HUES6 (cell line): ENCODE measurements around the gene KMT2B.
A peak's percentile ranks its signal among the peaks of the same experiment; 100 is the strongest.

ENCODE experiments used
- H3K27ac ChIP-seq: 2 replicates; pipeline ENCODE4 v1.7.0; 2013; ENCODE audit warnings: low read depth, mild to moderate bottlenecking, low read length, inconsistent platforms
- H3K27me3 ChIP-seq: 2 replicates; pipeline ENCODE4 v1.6.1; 2013; ENCODE audit warnings: low read length; ENCODE audit not compliant: control insufficient read depth, insufficient read depth
- H3K36me3 ChIP-seq: 2 replicates; pipeline ENCODE4 v1.6.1; 2013; ENCODE audit warnings: low read length; ENCODE audit not compliant: control insufficient read depth, insufficient read depth
- H3K4me1 ChIP-seq: 2 replicates; pipeline ENCODE4 v1.6.1; 2013; ENCODE audit warnings: low read length; ENCODE audit not compliant: control insufficient read depth, insufficient read depth
- H3K4me3 ChIP-seq: 2 replicates; pipeline ENCODE4 v1.5.1; 2013; ENCODE audit warnings: low read depth, low read length
- H3K9ac ChIP-seq: one replicate; pipeline ENCODE4 v1.6.1; 2013; ENCODE audit warnings: mild to moderate bottlenecking, low read length
- H3K9me3 ChIP-seq: 2 replicates; pipeline ENCODE4 v1.6.1; 2013; ENCODE audit warnings: low read depth, low read length; ENCODE audit not compliant: control insufficient read depth, insufficient read depth

The KMT2B gene

GRCh38 chr19:35738021-35738886, 20.5 kb downstream of the KMT2B start:
- no peaks in the 10 kb centered on the region for H3K4me1 ChIP-seq
- H3K4me3 ChIP-seq = no peak overlapping the region
- peaks cover 53% of the 10 kb centered on the region for H3K36me3 ChIP-seq
- H3K9me3 ChIP-seq = no peaks in the 10 kb centered on the region
- H3K27ac ChIP-seq = no peak overlapping the region
- H3K9ac ChIP-seq = no peak overlapping the region
- H3K27me3 ChIP-seq = no peaks in the 10 kb centered on the region

GRCh38 chr19:35738887-35739229, 21.1 kb downstream of the KMT2B start:
- Histone ChIP-seq H3K9ac (no peak overlapping the region), H3K4me1 (no peaks in the 10 kb centered on the region), H3K27me3 (no peaks in the 10 kb centered on the region), H3K4me3 (no peak overlapping the region), H3K36me3 (peaks cover 47% of the 10 kb centered on the region), H3K27ac (no peak overlapping the region), H3K9me3 (no peaks in the 10 kb centered on the region)

- Histone ChIP-seq H3K4me3 (peak overlapping the region; percentile 81), H3K9me3 (no peaks in the 10 kb centered on the region), H3K27ac (no peak overlapping the region), H3K36me3 (peaks cover 41% of the 10 kb centered on the region), H3K27me3 (no peaks in the 10 kb centered on the region), H3K4me1 (peaks cover 5% of the 10 kb centered on the region), H3K9ac (peak overlapping the region; percentile 57)
Observed at GRCh38 chr19:35739275-35740107, 21.7 kb downstream of the KMT2B start.

- Histone ChIP-seq H3K4me3 (peak overlapping the region; percentile 81), H3K36me3 (peaks cover 35% of the 10 kb centered on the region), H3K27me3 (no peaks in the 10 kb centered on the region), H3K9me3 (no peaks in the 10 kb centered on the region), H3K4me1 (peaks cover 6% of the 10 kb centered on the region), H3K9ac (peak overlapping the region; percentile 57), H3K27ac (no peak overlapping the region)
Observed at GRCh38 chr19:35740108-35740422, 22.3 kb downstream of the KMT2B start.

GRCh38 chr19:35740423-35741202, 22.8 kb downstream of the KMT2B start:
- Histone ChIP-seq H3K4me1 (peaks cover 6% of the 10 kb centered on the region), H3K27me3 (no peaks in the 10 kb centered on the region), H3K9ac (peak overlapping the region; percentile 61), H3K9me3 (no peaks in the 10 kb centered on the region), H3K4me3 (peak overlapping the region; percentile 81), H3K27ac (no peak overlapping the region; the same call in 1 of the 2 replicates), H3K36me3 (peaks cover 29% of the 10 kb centered on the region)

- Histone ChIP-seq H3K4me3 (peak overlapping the region; percentile 81), H3K27ac (no peak overlapping the region; the same call in 1 of the 2 replicates), H3K36me3 (peaks cover 27% of the 10 kb centered on the region), H3K27me3 (no peaks in the 10 kb centered on the region), H3K4me1 (peaks cover 7% of the 10 kb centered on the region), H3K9me3 (no peaks in the 10 kb centered on the region), H3K9ac (peak overlapping the region; percentile 61)
Observed at GRCh38 chr19:35741203-35741515, 23.4 kb downstream of the KMT2B start.

GRCh38 chr19:35742121-35742724, 24.4 kb downstream of the KMT2B start, which contains the start of gene IGFLR1:
IGFLR1 (minus strand) TSS chr19:35742452; CDS start chr19:35741180, 1,272 bp downstream.
- Histone ChIP-seq H3K27ac (no peak within 1 kb of the TSS), H3K4me1 (peaks cover 11% of the 10 kb centered on the region), H3K36me3 (peaks cover 18% of the 10 kb centered on the region), H3K4me3 (peak within 1 kb of the TSS; percentile 81), H3K27me3 (no peaks in the 10 kb centered on the region), H3K9me3 (no peaks in the 10 kb centered on the region), H3K9ac (no peak within 1 kb of the TSS)

GRCh38 chr19:35743640-35744429, 26.0 kb downstream of the KMT2B start:
- peaks cover 11% of the 10 kb centered on the region for H3K4me1 ChIP-seq
- H3K27me3 ChIP-seq = no peaks in the 10 kb centered on the region
- peak overlapping the region; percentile 4 for H3K9ac ChIP-seq

GRCh38 chr19:35744430-35745327, 26.9 kb downstream of the KMT2B start:
- Histone ChIP-seq H3K9ac (peak overlapping the region; percentile 73), H3K9me3 (no peaks in the 10 kb centered on the region), H3K27ac (peak overlapping the region; percentile 97), H3K27me3 (no peaks in the 10 kb centered on the region), H3K4me1 (peaks cover 14% of the 10 kb centered on the region), H3K36me3 (no peaks in the 10 kb centered on the region), H3K4me3 (peak overlapping the region; percentile 93)

More at GRCh38 chr19:35743640-35744429, 26.0 kb downstream of the KMT2B start:
- 0 out of 2 replicates have a peak, but pooled peaks cover 3% of the 10 kb centered on the region for H3K36me3 ChIP-seq
- H3K4me3 ChIP-seq = peak overlapping the region; percentile 93
- H3K27ac ChIP-seq = no peak overlapping the region
- no peaks in the 10 kb centered on the region for H3K9me3 ChIP-seq
